Panc1 (cell line): ENCODE results near the gene SLC38A1. TPM values are rescaled to one million over a fixed set of nuclear protein-coding genes. Genes with fewer than 3 reads are reported as not detected.

ENCODE experiments used
- ATAC-seq: fragments of 200-7000 bp; cut with Tn5 transposase; 2 replicates; pipeline ENCODE4 v1.9.1; 2020; ENCODE audit warnings: mild to moderate bottlenecking, moderate library complexity
- BruUV-seq: library from RNA; stranded (reverse); fragments of 400-500 nt; replicated peaks from 2 replicates; lab custom pipeline; 2021; lab: Mats Ljungman, UMichigan
- CTCF ChIA-PET: fragments of 300-600 bp; sonication (Branson Sonifier 250); formaldehyde crosslinking; loops from one replicate; lab custom pipeline; 2022; ENCODE audit warnings: antibody characterized with exemption; lab: Charles Lee
- POLR2A ChIA-PET: fragments of 300-600 bp; sonication (Branson Sonifier 250); formaldehyde crosslinking; loops from one replicate; lab custom pipeline; 2022; ENCODE audit warnings: antibody characterized with exemption; lab: Charles Lee
- DNase-seq: peaks from one replicate; pipeline ENCODE4 v3.0.0-alpha.2; 2010; ENCODE audit warnings: low read depth, low spot score
- H3K27ac ChIP-seq: 2 replicates; pipeline ENCODE4 v1.5.1; 2011; ENCODE audit warnings: mild to moderate bottlenecking, low read length, inconsistent platforms
- H3K27me3 ChIP-seq: fragments of 200-500 bp; sonication (Bioruptor generic); 2 replicates; pipeline ENCODE4 v1.6.0; 2014; ENCODE audit warnings: low read length, inconsistent platforms; ENCODE audit not compliant: control insufficient read depth, insufficient read depth
- H3K36me3 ChIP-seq: fragments of 200-500 bp; sonication (Bioruptor generic); 2 replicates; pipeline ENCODE4 v1.5.1; 2014; ENCODE audit warnings: inconsistent platforms, mild to moderate bottlenecking, low read length, moderate library complexity; ENCODE audit not compliant: control insufficient read depth, insufficient read depth
- H3K4me1 ChIP-seq: 2 replicates; pipeline ENCODE4 v1.5.1; 2011; ENCODE audit warnings: inconsistent platforms, mild to moderate bottlenecking, low read length, moderate library complexity; ENCODE audit not compliant: control insufficient read depth, insufficient read depth
- H3K4me3 ChIP-seq, 2 experiments: 2 replicates each; pipeline ENCODE4 v1.5.1; 2011 to 2012; ENCODE audit warnings: low read depth in 2 of 2, low read length in 2 of 2, mild to moderate bottlenecking in 2 of 2, inconsistent platforms in 1 of 2, moderate library complexity in 1 of 2
- H3K9me3 ChIP-seq: fragments of 200-500 bp; sonication (Bioruptor generic); 2 replicates; pipeline ENCODE4 v1.5.1; 2014; ENCODE audit warnings: low read depth, mild to moderate bottlenecking, inconsistent platforms, low read length, moderate library complexity; ENCODE audit not compliant: control insufficient read depth, insufficient read depth
- CTCF ChIP-seq: fragments of 450-650 bp; IDR thresholded peaks from 2 replicates; pipeline ENCODE4 v1.5.1; 2017; ENCODE audit warnings: mild to moderate bottlenecking
- POLR2AphosphoS5 ChIP-seq: IDR thresholded peaks from 2 replicates; pipeline ENCODE4 v1.6.1; 2012; ENCODE audit warnings: mild to moderate bottlenecking, low read depth, low read length, moderate library complexity
- REST ChIP-seq, 2 experiments: IDR thresholded peaks; 2 replicates each; pipeline ENCODE4 v1.6.1; 2011 to 2012; ENCODE audit warnings: low read depth in 2 of 2, control low read depth in 1 of 2, low read length in 1 of 2, mild to moderate bottlenecking in 1 of 2, moderate library complexity in 1 of 2; ENCODE audit not compliant: insufficient read depth in 1 of 2
- SIN3A ChIP-seq: IDR thresholded peaks from 2 replicates; pipeline ENCODE4 v1.6.1; 2012; ENCODE audit warnings: low read depth, mild to moderate bottlenecking, low read length, moderate library complexity, borderline replicate concordance; ENCODE audit not compliant: insufficient read depth
- TCF7L2 ChIP-seq: IDR thresholded peaks from 2 replicates; pipeline ENCODE4 v1.6.1; 2011; ENCODE audit warnings: mild to moderate bottlenecking, low read depth, low read length, inconsistent platforms
- in situ Hi-C: cut with HindIII; loops from 2 replicates; pipeline ENCODE4 v1.10.0; 2016; ENCODE audit warnings: low sequenced_read_pairs, low pct_unique_long_range_greater_than_20kb
- intact Hi-C: fragments of 100-400 bp; cut with micrococcal nuclease; formaldehyde crosslinking; loops from one replicate; pipeline ENCODE4 v1.10.0; 2022; ENCODE audit not compliant: unreplicated experiment
- total RNA-seq: library from RNA; stranded (reverse); gene quantifications from one replicate; pipeline ENCODE4 v1.2.1, GENCODE V29; 2021; ENCODE audit not compliant: unreplicated experiment

The SLC38A1 gene
- total RNA-seq, 1 experiment from 2014 or later, result 127 TPM

- Histone ChIP-seq H3K27me3 (no peaks in the 10 kb centered on the region), H3K36me3 (no peaks in the 10 kb centered on the region; the same call in 1 of the 2 replicates), H3K27ac (no peak overlapping the region), H3K4me3 (no peak overlapping the region), H3K4me1 (no peaks in the 10 kb centered on the region), H3K9me3 (no peaks in the 10 kb centered on the region; the same call in 1 of the 2 replicates)
- no peak; the same call in 1 of the 2 replicates for ATAC-seq
- intact Hi-C loops (no loop called here), in situ Hi-C loops (no loop called here)
- DNase-seq, result no peak
- CTCF ChIA-PET, result no interaction called here
- POLR2A ChIA-PET, result no interaction called here
- TF ChIP-seq REST (IDR thresholded peaks at IDR 0.05; ENCODE audit: insufficient read depth in 1 of 2, low read depth in 2 of 2, low read length in 1 of 2) (no peak), CTCF (no peak), POLR2AphosphoS5 (no peak), SIN3A (no peak), TCF7L2 (no peak)
- no TSS peak for BruUV-seq
These were observed 24.4 kb downstream of the SLC38A1 start for GRCh38 chr12:46244273-46244915.

- no peak for DNase-seq
- BruUV-seq, result no TSS peak
- ATAC-seq, result no peak
- CTCF ChIA-PET, result no interaction called here
- POLR2A ChIA-PET, result no interaction called here
- Histone ChIP-seq H3K27me3 (no peaks in the 10 kb centered on the region), H3K4me3 (no peak overlapping the region), H3K4me1 (no peaks in the 10 kb centered on the region), H3K9me3 (no peaks in the 10 kb centered on the region; the same call in 1 of the 2 replicates), H3K36me3 (no peaks in the 10 kb centered on the region; the same call in 1 of the 2 replicates), H3K27ac (no peak overlapping the region)
- in situ Hi-C loops (no loop called here), intact Hi-C loops (no loop called here)
- TF ChIP-seq TCF7L2 (no peak), POLR2AphosphoS5 (no peak), CTCF (no peak), REST (IDR thresholded peaks at IDR 0.05; ENCODE audit: insufficient read depth in 1 of 2, low read depth in 2 of 2, low read length in 1 of 2) (no peak), SIN3A (no peak)
These were observed 26.3 kb downstream of the SLC38A1 start for GRCh38 chr12:46242569-46242968.
